ENCODE data around the gene RAB31.

RAB31 gene

GRCh38 chr18:9822587-9823185 lies 114.6 kb downstream of the RAB31 start:
- DNase-seq = no peak

- no peak for DNase-seq
Measured at GRCh38 chr18:9823805-9824473, 115.8 kb downstream of the RAB31 start.

- DNase-seq = no peak
Measured at GRCh38 chr18:9824474-9824832, 116.4 kb downstream of the RAB31 start.

GRCh38 chr18:9824952-9825371 lies 116.9 kb downstream of the RAB31 start:
- DNase-seq = no peak

- no peak for DNase-seq
Measured at GRCh38 chr18:9825571-9826073, 117.5 kb downstream of the RAB31 start.

- no peak for DNase-seq
Measured at GRCh38 chr18:9826685-9827084, 118.6 kb downstream of the RAB31 start.

- no peak for DNase-seq
Measured at GRCh38 chr18:9827211-9827792, 119.2 kb downstream of the RAB31 start.

GRCh38 chr18:9827793-9828505 lies 119.8 kb downstream of the RAB31 start:
- no peak for DNase-seq

GRCh38 chr18:9828506-9829396 lies 120.7 kb downstream of the RAB31 start:
- no peak for DNase-seq

- DNase-seq = no peak
Measured at GRCh38 chr18:9829397-9829712, 121.3 kb downstream of the RAB31 start.

GRCh38 chr18:9831036-9831722 lies 123.1 kb downstream of the RAB31 start:
- DNase-seq = no peak

GRCh38 chr18:9831723-9832199 lies 123.7 kb downstream of the RAB31 start:
- no peak for DNase-seq

GRCh38 chr18:9832871-9833270 lies 124.8 kb downstream of the RAB31 start:
- no peak for DNase-seq

- DNase-seq = no peak
Measured at GRCh38 chr18:9834551-9834950, 126.5 kb downstream of the RAB31 start.

GRCh38 chr18:9835113-9835755 lies 127.1 kb downstream of the RAB31 start:
- DNase-seq = no peak

GRCh38 chr18:9835825-9836224 lies 127.7 kb downstream of the RAB31 start:
- DNase-seq = no peak

GRCh38 chr18:9838144-9838877 lies 130.2 kb downstream of the RAB31 start:
- no peak for DNase-seq

GRCh38 chr18:9839211-9839610 lies 131.1 kb downstream of the RAB31 start:
- no peak for DNase-seq

GRCh38 chr18:9839853-9840252 lies 131.8 kb downstream of the RAB31 start:
- DNase-seq = no peak

GRCh38 chr18:9841752-9842151 lies 133.7 kb downstream of the RAB31 start:
- DNase-seq = no peak

GRCh38 chr18:9842448-9842847 lies 134.3 kb downstream of the RAB31 start:
- no peak for DNase-seq
